H1 (cell line): Measurements from ENCODE around the gene WDR54. TPM values are rescaled to one million over a fixed set of nuclear protein-coding genes. Genes with fewer than 3 reads are reported as not detected.

ENCODE experiments used
- TBP ChIP-seq: IDR thresholded peaks from 2 replicates; pipeline ENCODE4 v1.6.1; 2011; ENCODE audit warnings: low read depth, low read length, improper control_type of control experiment
- polyA plus RNA-seq, 7 experiments: library from polyadenylated mRNA; depleted of rRNA in 3 of 7; stranded (reverse) in 5 of 7; unstranded in 2 of 7; fragments of >200 nt in 5 of 7; fragments of 200-250 nt in 2 of 7; gene quantifications; 1 replicate in 5 of 7; 2 replicates in 1 of 7; 4 replicates in 1 of 7; pipeline versions ENCODE4 v1.2.1 to v1.2.3, GENCODE V29; 2011 to 2013; ENCODE audit warnings: missing spikeins in 2 of 7, mixed read lengths in 2 of 7
- total RNA-seq: library from RNA; stranded (reverse); fragmentation: NEBNext Ultra II Directional; extraction: Animal tissue kit (Norgen Biotek cat#: 25700); gene quantifications from 2 replicates; pipeline ENCODE4 v1.2.1, GENCODE V29; 2021

The WDR54 gene
- total and polyA plus RNA-seq, 2 of the 8 experiments (the other 6 are each of a cell fraction or from before 2014, with no cell fraction given): 41.6 to 125 TPM

DNA sequence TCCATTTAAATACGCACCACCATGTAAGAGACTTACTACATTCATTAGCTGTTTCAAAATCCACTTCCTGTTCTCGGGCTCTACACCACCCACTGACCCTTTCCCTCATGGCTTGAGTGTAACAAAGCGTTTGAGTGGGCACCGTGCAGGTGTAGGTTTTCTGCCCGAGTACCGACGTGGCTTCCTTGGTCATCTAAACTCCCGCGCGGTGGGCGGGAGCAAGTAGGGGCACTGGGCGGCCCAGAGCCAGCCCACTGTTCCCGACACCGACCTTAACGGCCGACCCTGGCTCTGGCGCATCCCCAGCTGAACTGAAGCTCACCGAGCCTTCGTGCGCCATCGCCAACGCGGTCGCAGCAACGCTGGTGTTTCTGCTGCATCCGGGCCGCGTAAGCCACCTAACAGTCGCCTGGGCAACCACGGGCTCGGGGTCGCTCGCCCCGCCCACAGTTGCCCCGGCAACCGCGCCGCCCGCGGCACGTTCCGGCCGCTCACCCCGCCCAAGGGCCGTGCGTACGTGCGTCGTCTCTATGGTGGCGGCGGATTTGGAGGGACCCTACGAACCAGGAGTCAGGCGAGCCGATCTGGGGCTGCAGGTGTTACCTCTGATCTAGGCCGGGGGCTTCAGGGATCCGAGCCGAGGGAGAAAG is at the start of gene WDR54, which contains the start of gene C2orf81 (continued):
- TF ChIP-seq TBP: peak; percentile 78
- TF ChIP-seq, all 59 proteins: peak for 20
